Loucy (cell line): ENCODE results near the gene CORO1C.

ENCODE experiments used
- CTCF ChIP-seq: fragments of 200-600 bp; sonication (generic); conservative IDR thresholded peaks from 2 replicates; pipeline ENCODE4 v1.5.1; 2014; ENCODE audit warnings: mild to moderate bottlenecking, antibody characterized with exemption, low read length
- EZH2phosphoT487 ChIP-seq: fragments of 200-600 bp; IDR thresholded peaks from 2 replicates; pipeline ENCODE4 v1.6.1; 2018; ENCODE audit warnings: antibody characterized with exemption, mild to moderate bottlenecking, moderate library complexity, borderline replicate concordance

GRCh38 chr12:108643941-108644810 is 87.1 kb downstream of the CORO1C start:
- TF ChIP-seq CTCF: no peak
- TF ChIP-seq EZH2phosphoT487: no peak
